HG03460 (cell line): Measurements from ENCODE around the gene ITPKA.
"Not testable (repeated sequence)": the region's sequence is repeated elsewhere in the genome, so short reads cannot be mapped to it uniquely, and the experiment has no call there.

Source experiments
- ATAC-seq: cut with Tn5 transposase; IDR thresholded peaks from one replicate; pipeline ENCODE4 v1.9.1; 2021; ENCODE audit not compliant: unreplicated experiment

ITPKA gene

DNA sequence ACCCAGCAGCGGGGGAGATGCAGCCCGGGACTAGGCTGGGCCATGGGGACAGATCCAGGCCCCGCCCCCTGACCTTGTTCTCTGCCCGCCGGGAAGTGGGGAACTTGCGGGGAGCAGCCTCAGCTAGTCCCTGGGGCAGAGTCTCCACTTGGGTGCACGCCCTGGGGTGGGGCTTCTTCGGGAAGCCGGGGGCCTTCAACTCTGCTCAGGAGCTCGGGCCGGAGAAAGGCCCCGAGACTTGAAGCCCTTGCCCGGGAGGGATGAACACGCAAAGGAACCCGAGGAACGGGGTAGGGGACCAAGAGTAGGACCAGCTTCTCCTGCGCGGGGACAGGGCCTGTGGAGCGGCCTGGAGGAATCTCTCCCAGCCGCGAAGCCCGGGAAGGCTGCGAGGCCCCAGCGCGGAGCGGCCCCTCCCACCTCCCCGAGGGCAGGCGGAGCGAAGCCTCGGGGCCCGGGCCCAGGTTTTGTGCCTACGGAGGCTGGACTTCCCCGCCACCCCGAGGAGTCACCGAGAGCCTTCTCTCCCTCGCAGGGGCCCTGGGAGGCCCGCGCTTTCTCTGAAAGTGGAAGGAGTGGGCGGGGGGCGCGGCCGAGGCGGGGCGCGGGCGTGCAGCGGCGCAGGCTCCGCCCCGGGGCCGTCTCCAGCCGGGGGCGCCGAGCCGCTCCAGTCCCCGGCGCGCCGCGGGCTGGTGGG lies at the start of gene ITPKA:
Gene ITPKA (plus strand): TSS at position 670 of the 697 bp plus-strand sequence. CDS start 54 bp downstream, outside the sequence.
- ATAC-seq, result peak; percentile 63

DNA sequence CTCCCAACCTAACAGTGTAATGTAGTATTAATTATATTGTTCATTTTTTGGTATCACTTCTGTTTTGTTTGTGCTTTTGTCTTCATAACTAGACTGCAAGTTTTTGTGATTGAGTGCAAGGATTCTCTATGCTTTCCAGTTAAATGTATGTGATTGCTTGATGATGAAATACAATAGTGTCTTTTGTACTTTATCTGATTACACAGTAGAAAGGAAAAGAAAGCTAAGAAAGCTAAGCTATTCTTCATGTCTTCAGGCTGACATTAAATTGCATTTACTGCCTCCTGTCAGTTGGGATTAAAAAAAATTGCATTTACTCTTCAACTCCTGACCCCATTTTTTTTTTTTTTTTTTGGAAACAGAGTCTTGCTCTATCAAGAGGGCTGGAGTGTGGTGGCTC lies 48.3 kb upstream of the ITPKA start:
- no peak for ATAC-seq

DNA sequence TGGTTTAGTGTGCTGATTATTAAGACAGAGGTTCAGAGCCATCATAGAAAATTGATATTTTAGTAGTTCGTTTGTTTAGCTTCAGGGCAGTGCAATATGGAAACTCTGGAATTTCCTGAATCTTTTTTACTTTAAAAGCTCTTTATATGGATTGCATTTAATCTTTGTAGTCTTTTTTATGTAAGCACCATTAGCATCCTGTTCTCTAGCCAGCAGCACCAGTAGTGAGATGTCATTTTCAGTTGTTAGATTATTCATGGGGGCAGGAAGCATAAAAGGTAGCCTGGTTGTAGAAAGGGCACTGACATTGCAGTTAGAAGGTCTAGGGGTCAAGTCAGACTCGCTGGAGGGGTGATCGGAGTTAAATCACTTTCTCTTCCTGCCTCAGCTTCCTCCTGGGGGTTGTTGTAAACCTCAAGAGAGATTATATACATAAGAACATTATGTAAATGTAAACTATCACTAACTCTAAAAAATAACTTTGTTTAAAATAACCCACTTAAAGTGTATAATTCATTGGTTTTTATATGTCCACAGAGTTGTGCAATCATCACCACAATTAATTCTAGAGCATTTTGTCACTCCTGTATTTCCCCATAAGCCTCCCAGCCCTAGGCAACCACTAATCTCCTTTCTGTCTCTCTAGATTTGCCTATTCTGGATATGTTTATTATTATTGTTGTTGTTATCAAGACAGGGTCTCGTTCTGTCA lies 31.4 kb upstream of the ITPKA start:
- ATAC-seq, result no peak

- no peak for ATAC-seq
Observed at GRCh38 chr15:41464889-41465580, 28.6 kb upstream of the ITPKA start.

- no peak for ATAC-seq
Observed at GRCh38 chr15:41465822-41466421, 27.8 kb upstream of the ITPKA start.

DNA sequence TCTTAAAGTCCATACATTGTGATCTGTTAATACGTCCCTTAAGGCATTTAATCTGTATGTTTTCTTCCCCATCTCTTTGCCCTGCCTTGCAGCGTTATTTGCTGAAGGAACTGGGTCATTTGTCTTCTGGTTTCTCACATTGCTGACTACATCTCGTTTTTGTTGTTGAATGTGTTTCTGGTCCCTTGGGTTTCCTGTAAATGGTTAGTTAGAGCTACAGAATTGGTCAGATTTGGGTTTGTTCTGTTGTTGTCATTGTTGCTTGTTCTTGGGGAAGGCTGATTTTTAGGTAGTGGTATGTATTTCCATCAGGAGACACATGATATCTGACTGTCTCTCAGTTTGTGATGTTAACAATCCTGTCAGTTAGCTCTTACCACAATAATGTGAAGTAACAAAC lies 27.0 kb upstream of the ITPKA start:
- no peak for ATAC-seq

GRCh38 chr15:41469644-41470043 lies 24.0 kb upstream of the ITPKA start:
- ATAC-seq, result not testable (repeated sequence)

- ATAC-seq, result no peak
Observed at GRCh38 chr15:41473418-41473817, 20.3 kb upstream of the ITPKA start.

DNA sequence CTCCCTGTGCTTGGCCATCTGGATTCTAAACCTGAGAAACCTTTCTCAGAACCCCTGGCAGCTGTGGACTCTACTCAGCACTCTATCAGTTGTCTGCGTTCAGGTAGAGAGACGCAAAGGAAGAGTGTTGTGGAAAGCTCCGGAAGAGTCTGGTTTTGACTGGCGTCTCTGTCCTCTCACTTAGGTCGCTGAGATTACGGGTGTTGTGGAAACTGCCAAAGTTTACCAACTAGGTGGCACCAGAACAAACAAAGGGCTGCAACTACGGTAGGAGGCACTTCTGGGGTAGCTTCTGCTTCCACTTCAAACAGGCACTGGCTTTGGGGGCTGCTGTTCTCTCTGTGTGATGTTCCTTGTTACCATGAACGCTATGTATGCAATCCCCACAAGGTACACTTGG lies 19.2 kb upstream of the ITPKA start:
- no peak for ATAC-seq

DNA sequence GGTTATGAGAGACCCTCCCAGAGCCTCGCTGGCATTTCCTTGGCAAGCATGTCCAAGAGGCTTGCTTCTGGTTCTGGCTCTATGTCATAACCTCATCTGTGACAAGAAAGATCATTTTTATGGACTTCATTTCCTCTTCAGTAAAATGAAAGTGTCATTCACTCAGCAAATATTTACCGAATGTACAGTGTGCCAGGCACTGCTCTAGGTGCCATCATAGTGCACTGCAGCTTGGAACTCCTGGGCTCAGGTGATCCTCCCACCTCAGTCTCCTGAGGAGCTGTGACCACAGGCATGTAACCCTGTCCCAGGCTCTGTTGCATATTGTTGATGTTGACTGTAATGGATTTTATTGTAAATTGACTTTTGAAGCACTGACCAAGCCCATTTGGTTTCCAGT lies 18.7 kb upstream of the ITPKA start:
- ATAC-seq, result no peak

GRCh38 chr15:41476416-41477048 lies 17.1 kb upstream of the ITPKA start:
- no peak for ATAC-seq

DNA sequence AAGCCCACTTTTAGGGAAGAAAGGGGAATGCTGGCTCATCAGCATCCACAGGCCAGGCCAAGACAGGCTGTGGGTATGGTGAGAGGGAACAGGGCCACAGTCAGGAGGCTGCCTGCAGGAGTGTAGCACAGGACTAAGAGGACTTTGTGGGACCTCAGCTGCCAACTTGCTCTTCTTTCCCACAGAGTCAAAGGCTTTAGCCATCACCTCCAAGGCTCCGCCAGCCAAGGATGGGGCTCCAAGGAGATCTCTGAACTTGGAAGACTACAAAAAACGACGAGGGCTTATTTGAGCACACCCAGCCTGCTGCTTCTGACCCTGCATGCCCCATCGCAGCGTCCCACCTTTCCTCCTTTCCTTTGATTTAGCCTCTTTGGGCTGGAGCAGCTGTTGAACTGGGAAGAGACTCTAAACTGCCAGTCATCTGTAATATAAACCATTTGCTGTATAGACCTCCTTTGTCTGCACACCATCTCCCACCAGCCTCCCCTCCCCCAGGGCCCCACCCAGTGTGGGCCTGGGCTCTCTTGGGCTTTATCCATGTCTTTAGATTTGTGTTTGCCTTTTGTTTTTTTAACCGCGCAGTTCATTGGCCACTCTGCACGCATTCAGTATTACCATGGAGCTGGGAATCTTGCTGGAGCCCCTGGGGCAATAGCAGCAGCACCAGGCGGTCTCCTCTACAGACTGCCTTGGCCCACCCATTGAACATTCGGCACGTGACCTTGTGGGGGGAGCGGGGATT lies 13.1 kb upstream of the ITPKA start:
- no peak for ATAC-seq

GRCh38 chr15:41482110-41482877 lies 11.4 kb upstream of the ITPKA start:
- ATAC-seq, result no peak

GRCh38 chr15:41483115-41483514 lies 10.6 kb upstream of the ITPKA start:
- ATAC-seq, result peak; percentile 60

DNA sequence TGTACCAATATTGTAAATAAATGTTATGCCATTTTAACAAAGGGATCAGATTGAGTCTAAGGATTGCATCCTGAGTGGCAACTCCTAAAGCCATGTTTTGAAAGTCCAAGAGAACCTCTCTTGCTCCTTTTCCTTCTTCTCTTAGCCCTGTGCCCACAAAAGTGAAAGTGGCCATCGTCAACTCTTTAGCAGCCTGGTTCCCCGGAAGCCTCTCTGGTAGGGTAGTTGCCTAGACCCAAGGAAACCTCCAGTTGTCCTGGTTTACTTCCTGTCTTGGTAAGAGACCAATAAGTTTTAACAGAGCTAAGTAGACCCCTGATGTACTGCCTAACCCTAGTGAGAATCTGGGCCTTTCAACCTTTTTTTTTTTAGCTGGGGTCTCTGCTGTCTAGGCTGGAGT lies 10.2 kb upstream of the ITPKA start:
- no peak for ATAC-seq

- no peak for ATAC-seq
Observed at GRCh38 chr15:41484937-41485625, 8.6 kb upstream of the ITPKA start.

GRCh38 chr15:41486286-41486685 lies 7.4 kb upstream of the ITPKA start:
- ATAC-seq, result no peak

DNA sequence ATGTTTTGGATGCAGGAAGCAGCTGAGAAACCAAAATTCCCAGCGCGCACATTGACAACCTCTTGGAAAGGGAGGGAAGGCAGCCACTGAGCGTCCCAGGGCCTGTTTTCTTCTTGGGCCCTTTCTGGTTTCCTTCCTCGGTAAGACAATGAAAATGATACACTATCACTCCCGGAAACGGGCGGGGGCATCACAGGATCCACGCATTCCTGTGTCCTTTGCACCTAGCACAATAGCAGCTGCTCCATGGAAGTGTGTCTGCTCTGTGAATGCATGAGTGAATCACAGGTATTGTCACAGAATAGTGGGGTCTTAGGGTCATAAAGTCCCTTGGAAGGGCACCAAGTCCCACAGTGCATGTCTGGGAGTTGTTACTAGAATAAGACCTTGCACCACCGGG lies 6.3 kb upstream of the ITPKA start:
- no peak for ATAC-seq

- ATAC-seq, result no peak
Observed at GRCh38 chr15:41487802-41488201, 5.9 kb upstream of the ITPKA start.
